Ishikawa (cell line): Measurements from ENCODE around the gene ZDHHC5.

Experiments used
- CEBPB ChIP-seq: IDR thresholded peaks from 2 replicates; pipeline ENCODE4 v1.6.1; 2012
- CREB1 ChIP-seq: IDR thresholded peaks from 2 replicates; pipeline ENCODE4 v1.6.1; 2012; ENCODE audit warnings: low read depth
- EGR1 ChIP-seq: IDR thresholded peaks from 2 replicates; pipeline ENCODE4 v1.6.1; 2012
- EP300 ChIP-seq: IDR thresholded peaks from 2 replicates; pipeline ENCODE4 v1.6.1; 2012; ENCODE audit warnings: borderline replicate concordance
- FOXM1 ChIP-seq: IDR thresholded peaks from 2 replicates; pipeline ENCODE4 v1.6.1; 2012; ENCODE audit warnings: low read depth, borderline replicate concordance
- NFIC ChIP-seq: IDR thresholded peaks from 2 replicates; pipeline ENCODE4 v1.6.1; 2012
- RAD21 ChIP-seq: IDR thresholded peaks from 2 replicates; pipeline ENCODE4 v1.6.1; 2012; ENCODE audit warnings: low read depth
- TAF1 ChIP-seq: IDR thresholded peaks from 2 replicates; pipeline ENCODE4 v1.6.1; 2012; ENCODE audit warnings: low read depth, mild to moderate bottlenecking
- TCF12 ChIP-seq: IDR thresholded peaks from 2 replicates; pipeline ENCODE4 v1.6.1; 2012; ENCODE audit warnings: low read depth
- TEAD4 ChIP-seq: IDR thresholded peaks from 2 replicates; pipeline ENCODE4 v1.6.1; 2012
- YY1 ChIP-seq: IDR thresholded peaks from 2 replicates; pipeline ENCODE4 v1.6.1; 2012; ENCODE audit warnings: low read depth
- ZBTB7A ChIP-seq: IDR thresholded peaks from 2 replicates; pipeline ENCODE4 v1.6.1; 2012; ENCODE audit warnings: low read depth
- TF ChIP-seq, protein P1 (sequence below): IDR thresholded peaks from 2 replicates; pipeline ENCODE4 v1.6.1; 2012; ENCODE audit warnings: low read depth, mild to moderate bottlenecking
- TF ChIP-seq, protein P2 (sequence below): IDR thresholded peaks from 2 replicates; pipeline ENCODE4 v1.6.1; 2012
- TF ChIP-seq, protein P3 (sequence below): IDR thresholded peaks from 2 replicates; pipeline ENCODE4 v1.6.1; 2012

The ZDHHC5 gene

DNA sequence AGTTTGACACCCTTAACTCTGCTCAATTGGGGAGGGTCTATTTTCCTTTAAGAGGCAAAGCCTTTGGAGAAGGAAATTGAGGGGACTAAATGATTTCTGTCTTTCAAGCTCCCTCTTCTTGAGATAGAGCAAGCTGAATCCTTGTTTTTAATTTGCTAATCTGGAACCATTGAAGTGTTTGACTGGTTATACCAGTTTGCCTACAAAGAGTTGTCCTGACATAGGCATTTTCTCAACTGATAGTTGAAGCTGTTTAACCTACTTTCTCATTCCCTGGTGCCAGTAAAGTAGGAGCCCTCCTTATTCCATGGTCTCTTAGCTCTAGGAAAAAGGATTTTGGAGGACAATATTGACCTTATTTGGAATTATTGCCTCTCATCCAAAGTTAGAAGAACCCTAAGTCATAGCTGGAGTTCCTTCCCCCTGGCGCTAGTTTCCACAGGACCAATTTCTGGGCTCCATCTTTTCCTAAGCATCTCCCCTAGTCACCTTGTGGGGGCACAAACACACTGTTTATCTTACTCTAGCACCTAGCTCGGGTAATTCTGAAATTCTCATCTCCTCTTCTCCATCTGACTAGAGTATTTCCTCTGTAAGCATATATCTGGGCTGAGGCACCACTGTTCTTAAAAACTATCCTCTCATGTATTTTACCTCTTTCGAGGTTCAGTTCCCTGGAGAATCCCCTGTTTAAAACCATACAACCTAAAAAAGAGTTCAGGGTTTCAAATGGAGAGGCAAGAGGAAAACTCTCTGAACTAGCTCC lies 7.4 kb downstream of the ZDHHC5 start:
- TF ChIP-seq, protein P1, sequence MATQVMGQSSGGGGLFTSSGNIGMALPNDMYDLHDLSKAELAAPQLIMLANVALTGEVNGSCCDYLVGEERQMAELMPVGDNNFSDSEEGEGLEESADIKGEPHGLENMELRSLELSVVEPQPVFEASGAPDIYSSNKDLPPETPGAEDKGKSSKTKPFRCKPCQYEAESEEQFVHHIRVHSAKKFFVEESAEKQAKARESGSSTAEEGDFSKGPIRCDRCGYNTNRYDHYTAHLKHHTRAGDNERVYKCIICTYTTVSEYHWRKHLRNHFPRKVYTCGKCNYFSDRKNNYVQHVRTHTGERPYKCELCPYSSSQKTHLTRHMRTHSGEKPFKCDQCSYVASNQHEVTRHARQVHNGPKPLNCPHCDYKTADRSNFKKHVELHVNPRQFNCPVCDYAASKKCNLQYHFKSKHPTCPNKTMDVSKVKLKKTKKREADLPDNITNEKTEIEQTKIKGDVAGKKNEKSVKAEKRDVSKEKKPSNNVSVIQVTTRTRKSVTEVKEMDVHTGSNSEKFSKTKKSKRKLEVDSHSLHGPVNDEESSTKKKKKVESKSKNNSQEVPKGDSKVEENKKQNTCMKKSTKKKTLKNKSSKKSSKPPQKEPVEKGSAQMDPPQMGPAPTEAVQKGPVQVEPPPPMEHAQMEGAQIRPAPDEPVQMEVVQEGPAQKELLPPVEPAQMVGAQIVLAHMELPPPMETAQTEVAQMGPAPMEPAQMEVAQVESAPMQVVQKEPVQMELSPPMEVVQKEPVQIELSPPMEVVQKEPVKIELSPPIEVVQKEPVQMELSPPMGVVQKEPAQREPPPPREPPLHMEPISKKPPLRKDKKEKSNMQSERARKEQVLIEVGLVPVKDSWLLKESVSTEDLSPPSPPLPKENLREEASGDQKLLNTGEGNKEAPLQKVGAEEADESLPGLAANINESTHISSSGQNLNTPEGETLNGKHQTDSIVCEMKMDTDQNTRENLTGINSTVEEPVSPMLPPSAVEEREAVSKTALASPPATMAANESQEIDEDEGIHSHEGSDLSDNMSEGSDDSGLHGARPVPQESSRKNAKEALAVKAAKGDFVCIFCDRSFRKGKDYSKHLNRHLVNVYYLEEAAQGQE = no peak
- TF ChIP-seq ZBTB7A (no peak), EGR1 (no peak), CEBPB (no peak), TCF12 (no peak), RAD21 (no peak), FOXM1 (no peak), EP300 (no peak)
- TF ChIP-seq, protein P2, sequence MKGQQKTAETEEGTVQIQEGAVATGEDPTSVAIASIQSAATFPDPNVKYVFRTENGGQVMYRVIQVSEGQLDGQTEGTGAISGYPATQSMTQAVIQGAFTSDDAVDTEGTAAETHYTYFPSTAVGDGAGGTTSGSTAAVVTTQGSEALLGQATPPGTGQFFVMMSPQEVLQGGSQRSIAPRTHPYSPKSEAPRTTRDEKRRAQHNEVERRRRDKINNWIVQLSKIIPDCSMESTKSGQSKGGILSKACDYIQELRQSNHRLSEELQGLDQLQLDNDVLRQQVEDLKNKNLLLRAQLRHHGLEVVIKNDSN = no peak

DNA sequence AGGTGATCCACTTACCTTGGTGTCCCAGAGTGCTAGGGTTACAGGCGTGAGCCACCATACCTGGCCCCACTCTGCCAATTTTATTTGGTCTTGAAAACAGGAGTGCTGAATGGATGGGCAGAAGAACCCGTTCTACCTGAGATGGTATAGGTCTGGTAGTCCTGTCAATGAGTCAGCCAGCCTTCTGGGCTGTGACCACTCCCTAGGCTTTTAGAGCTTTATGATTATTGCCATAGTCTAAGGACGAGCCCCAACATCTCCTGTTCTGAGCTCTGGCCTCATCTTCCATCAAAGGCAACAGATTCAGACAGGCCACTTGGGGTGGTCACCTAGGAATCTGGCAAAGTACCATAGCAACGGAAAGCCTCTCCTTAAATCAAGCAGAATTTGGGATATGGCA lies 11.5 kb downstream of the ZDHHC5 start:
- TF ChIP-seq TEAD4 (no peak), FOXM1 (no peak), NFIC (no peak), YY1 (no peak), RAD21 (no peak), ZBTB7A (no peak), TAF1 (no peak), CREB1 (no peak), EP300 (no peak), TCF12 (no peak), EGR1 (no peak), CEBPB (no peak)
- TF ChIP-seq, protein P3, sequence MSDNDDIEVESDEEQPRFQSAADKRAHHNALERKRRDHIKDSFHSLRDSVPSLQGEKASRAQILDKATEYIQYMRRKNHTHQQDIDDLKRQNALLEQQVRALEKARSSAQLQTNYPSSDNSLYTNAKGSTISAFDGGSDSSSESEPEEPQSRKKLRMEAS = no peak
- TF ChIP-seq, protein P2 = no peak
- TF ChIP-seq, protein P1 = no peak

DNA sequence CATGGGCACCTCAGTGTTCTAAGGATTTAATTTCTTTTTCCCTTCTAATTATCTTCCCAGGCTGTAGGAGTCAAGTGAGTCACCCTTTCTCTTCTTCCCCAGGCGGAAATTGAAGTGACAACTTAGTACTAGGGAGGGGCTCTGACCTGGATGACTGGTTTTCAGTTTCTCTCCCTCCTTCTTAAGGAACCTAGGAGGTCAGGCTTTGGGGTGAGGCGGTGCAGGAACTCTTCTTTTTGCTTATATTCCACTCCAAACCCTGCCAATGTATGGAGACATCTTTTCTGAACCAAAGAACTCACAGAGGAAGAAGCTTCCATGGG lies 12.6 kb downstream of the ZDHHC5 start:
- TF ChIP-seq TAF1 (no peak), TCF12 (no peak), NFIC (no peak), CREB1 (no peak), FOXM1 (no peak)

DNA sequence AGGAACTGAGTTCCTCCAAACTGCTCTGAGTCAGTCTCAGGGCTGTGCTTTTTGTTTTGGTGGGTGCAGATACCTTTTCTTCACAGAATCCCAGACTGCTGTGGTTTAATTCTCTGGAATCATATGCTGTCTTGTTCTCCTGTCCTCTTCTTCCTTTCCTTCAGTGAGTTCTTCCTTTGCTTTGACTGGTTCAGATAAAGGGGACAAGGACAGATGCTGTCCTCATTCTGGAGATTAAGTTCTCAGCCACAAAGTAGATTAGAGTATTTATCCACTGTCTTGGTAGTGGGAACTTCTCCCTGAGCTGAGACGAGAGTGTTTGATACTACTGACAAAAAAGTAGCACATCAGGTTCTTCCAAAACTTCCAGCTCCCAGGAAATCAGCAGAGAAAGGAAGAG lies 13.3 kb downstream of the ZDHHC5 start:
- TF ChIP-seq NFIC (no peak), RAD21 (no peak), CREB1 (no peak)

DNA sequence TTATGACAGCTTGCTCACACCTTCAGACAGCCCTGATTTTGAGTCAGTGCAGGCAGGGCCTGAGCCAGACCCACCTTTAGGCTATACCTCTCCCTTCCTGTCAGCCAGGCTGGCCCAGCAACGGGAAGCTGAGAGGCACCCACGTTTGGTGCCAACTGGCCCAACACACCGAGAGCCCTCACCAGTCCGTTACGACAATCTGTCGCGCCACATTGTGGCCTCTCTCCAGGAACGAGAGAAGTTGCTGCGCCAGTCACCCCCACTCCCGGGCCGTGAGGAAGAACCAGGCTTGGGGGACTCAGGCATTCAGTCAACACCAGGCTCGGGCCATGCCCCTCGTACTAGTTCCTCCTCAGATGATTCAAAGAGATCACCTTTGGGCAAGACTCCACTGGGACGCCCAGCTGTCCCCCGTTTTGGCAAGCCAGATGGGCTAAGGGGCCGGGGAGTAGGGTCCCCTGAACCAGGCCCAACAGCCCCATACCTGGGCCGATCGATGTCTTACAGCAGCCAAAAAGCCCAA lies 31.0 kb downstream of the ZDHHC5 start:
- TF ChIP-seq TAF1 (no peak), FOXM1 (no peak), NFIC (no peak)

DNA sequence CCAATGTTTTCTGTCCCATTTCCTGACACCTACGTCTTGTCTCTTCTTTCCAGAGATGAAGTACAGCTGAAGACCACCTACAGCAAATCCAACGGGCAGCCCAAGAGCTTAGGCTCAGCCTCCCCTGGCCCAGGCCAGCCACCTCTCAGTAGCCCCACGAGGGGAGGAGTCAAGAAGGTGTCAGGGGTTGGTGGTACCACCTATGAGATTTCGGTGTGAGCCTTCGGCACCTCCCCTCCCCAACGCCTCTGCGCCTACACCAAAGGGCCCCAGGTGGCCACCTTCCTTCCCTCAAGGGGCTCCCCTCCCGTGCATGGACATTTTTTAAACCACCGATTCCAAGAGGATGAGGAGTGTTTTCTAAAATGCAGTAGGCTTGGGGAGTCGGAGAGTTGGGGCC lies 31.9 kb downstream of the ZDHHC5 start:
- TF ChIP-seq CEBPB (no peak), CREB1 (no peak), TAF1 (no peak), TEAD4 (no peak), FOXM1 (no peak), YY1 (no peak), NFIC (no peak), EGR1 (no peak), ZBTB7A (no peak), TCF12 (no peak), EP300 (no peak), RAD21 (no peak)
- TF ChIP-seq, protein P3 = no peak
- TF ChIP-seq, protein P1 = no peak
- TF ChIP-seq, protein P2 = no peak
